Forelimb muscle (tissue), 1 donor: ENCODE measurements around the gene CTIF. TPM values are rescaled to one million over a fixed set of nuclear protein-coding genes. Genes with fewer than 3 reads are reported as not detected.

Experiments
- DNase-seq: peaks from one replicate; pipeline ENCODE4 v3.0.0-alpha.2; 2013; ENCODE audit warnings: low read depth
- polyA plus RNA-seq: library from polyadenylated mRNA; unstranded; fragments of 120-200 nt; gene quantifications from one replicate; pipeline ENCODE4 v1.2.1, GENCODE V29; 2013; ENCODE audit not compliant: insufficient read length

Gene CTIF
- polyA plus RNA-seq, 1 donor, result 35.6 TPM

DNA sequence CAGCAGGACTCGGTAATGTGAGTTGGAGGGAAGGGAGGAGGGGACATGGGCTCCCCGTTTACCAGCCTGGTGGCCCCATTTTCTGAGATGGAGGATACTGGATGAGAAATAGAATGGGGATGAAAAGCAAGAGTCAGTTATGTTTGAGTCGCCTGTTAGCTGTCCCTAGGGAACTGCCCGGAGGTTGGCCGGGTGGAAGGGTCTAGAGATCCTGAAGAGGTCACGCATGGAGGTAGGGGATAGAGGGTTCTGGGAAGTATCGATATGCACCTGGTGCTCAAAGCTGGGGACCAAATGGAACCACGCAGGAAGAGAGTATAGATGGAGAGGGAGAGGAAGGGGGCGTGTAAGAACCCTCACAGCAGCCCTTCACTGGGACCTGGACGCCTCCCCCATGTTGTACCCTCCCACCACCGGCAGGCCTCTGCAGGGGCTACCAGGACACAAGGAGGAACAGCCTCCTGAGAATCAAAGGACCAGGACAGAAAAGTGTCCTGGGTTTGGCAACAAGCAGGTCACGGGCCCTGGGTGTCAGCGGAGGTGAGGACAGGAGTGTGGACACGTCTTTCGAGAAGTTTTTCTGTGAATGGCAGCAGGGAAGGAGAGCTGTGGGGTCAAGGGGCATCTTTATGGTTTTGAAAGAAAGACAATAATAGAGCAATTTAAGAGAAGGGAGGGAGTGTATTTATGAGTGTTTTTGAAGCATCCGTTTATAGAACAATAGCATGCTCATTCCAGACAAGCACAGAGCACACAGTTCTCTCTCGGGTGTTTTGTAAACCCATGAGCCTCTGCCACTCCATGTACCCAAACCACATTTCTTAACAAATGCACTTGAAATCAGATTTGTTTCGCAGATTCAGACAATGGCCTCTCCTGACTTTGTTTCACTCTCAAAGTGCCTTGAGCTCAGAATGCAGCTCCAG, 279.8 kb downstream of the CTIF start:
- no peak for DNase-seq

- no peak for DNase-seq
Observed at GRCh38 chr18:48819276-48819675, 280.4 kb downstream of the CTIF start.

GRCh38 chr18:48819781-48820482, 281.1 kb downstream of the CTIF start:
- DNase-seq, result no peak

- DNase-seq, result no peak
Observed at GRCh38 chr18:48820483-48821250, 281.8 kb downstream of the CTIF start.

DNA sequence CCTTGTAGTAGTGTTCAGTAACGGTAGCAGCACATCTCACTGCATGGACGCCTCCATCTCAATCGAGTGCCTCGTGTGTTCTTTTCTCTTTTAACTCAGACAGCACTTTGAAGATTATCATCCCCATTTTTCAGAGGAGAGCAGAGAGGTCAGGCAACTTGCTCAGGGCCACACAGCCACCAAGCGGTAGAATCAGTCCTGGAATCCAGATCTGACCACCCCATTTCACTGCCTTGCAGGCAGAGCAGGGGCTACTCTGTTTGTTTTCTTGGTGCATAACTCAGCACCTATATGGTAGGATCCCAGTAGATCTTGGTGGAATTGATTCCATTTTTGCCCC, 282.4 kb downstream of the CTIF start:
- DNase-seq, result no peak

DNA sequence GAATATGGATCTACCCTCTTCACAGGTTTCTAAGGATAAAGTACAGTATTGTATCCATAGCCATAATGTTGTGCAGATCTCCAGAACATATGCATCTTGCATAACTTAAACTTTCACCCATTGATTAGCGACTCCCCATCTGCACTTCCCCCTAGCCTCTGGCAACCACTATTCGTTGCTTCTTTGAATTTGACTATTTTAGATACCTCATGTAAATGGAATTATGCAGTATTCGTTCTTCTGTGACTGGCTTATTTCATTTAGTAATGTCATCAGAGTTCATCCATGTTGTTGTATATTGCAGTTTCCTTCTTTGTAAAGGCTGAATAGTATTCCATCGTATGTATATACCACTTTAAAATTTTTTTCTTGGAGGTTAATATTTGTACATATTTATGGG, 283.0 kb downstream of the CTIF start:
- no peak for DNase-seq

GRCh38 chr18:48824231-48824970, 285.6 kb downstream of the CTIF start:
- no peak for DNase-seq

GRCh38 chr18:48825101-48825745, 286.4 kb downstream of the CTIF start:
- no peak for DNase-seq

DNA sequence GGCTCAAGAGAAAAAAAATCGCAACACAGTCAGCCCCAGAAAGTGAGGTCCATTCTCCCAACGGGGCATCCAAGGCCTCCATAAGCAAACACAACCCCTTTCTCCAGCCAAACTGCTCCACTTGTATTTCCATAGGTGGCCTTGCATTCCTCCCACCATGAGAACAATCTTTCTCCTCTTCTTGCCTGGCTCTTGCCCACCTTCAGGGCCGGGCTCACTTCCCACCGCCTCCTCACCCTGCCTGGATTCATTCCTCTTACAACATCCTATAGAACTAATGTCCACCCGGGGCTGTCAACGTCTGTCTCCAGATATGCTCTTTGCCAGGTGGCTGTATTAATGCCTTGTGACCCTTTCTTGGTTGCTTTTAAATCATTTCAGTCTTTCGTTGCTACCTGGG, 287.4 kb downstream of the CTIF start:
- no peak for DNase-seq

DNA sequence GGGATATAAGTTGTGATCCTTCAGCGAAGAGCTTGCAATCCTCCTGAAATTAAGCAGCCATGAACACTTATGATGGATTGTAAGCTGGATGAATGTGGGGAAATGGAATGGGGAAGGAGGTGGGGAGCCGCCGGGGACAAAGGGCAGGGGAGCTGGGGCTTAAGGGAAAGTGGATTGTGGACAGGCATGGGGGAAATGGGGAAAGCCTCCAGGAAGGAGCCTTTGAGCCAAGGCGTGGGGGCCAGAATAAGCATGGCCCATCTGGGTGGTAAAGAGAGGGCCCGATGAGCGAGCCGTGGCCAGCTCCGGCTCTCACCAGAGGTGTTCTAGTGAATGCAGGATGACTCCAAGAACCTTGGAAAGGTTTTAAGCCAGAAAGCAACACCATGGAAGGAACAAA, 288.0 kb downstream of the CTIF start:
- DNase-seq, result no peak

DNA sequence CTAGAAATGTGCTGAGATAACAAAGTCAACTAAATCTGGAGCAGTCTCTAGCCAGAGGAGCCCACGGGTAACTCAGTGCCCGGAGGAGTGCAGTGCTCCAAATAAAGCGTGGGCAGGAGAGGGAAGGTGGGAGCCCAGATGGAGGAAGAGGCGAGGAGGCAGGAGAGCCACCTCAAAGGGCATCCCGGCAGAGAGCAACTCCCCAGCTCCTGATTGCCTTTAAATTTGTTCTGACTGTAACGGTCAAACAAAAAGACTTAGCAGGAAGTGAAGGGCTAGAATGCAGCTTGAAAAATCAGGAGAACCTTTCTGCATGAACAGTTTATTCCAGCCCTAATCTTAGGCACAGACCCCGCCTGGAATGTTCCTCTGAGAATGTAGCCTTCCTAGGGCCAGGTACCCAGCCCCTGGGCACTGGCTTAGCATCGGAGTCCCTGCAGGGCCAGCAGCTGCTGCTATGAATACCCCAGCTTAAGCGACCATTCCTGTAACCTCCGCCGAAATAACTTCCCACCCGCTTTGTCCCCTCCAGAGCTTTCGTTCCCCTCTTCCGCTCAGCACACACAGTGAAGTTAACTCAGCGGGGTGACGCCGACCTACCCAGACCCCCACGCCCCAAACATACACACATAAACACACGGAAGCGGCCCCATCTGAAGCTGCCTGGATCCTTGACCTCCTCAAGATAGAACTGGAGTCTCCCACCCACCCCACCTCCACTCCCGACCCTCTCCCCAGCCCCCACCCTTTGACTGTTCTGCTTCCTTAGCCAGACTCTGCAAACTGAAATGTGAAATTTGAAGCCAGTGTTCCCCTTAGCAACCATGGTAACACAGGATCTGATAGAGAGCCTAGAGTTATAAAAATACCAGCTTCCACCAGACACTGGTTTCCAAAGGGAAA, 288.7 kb downstream of the CTIF start:
- peak; percentile 80 for DNase-seq

DNA sequence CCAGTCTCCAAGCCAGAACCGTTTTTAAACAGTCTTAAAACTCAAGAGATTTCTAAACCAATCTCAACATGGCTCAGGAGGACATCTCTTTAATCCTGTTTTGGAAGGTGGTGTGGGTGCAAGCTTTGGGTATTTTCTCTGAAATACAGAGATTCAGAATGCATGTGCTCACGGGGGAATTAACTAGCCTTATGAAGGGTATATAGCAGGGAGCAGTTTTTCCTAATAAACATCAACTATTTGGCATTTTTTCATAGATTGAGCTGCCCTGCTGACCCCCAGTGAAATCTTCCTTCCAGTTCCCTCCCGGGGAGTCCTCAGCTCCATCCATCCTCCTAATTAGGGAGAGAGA, 289.3 kb downstream of the CTIF start:
- DNase-seq, result no peak

- no peak for DNase-seq
Observed at GRCh38 chr18:48828691-48829442, 290.0 kb downstream of the CTIF start.

- no peak for DNase-seq
Observed at GRCh38 chr18:48829443-48830149, 290.8 kb downstream of the CTIF start.

DNA sequence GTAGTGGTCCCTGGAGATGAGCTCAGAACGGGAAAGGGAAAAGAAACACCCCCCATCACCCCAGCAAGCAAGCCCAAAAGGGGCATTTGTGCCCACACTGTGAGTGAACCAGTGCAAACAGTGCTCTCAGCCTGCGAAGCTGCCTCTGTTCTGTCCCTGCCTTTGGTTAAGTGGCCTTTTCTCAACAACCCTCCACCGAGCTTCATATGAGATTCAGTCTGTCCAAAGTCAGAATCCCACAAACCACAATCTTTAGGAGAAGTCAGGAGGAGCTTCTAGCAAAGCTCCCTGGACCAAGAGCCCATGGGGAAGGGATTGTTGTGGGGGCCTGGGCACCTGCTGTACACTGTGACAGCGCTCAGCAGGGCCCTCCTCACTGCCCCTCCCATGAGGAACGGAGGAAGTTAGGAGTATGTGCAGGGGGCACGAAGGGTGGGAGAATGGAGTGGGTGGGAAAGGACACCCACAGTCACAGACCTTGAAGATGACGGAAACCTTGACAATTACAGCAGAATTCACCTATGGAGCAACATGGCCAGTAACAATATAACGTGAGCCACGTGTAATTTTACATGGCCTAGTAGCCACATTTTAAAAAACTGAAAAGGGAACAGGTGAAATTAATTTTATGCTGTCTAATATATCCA, 292.4 kb downstream of the CTIF start:
- DNase-seq, result no peak

- no peak for DNase-seq
Observed at GRCh38 chr18:48831802-48832201, 293.0 kb downstream of the CTIF start.

GRCh38 chr18:48832938-48833700, 294.3 kb downstream of the CTIF start:
- no peak for DNase-seq
